HPDE6-E6E7 (cell line): ENCODE results near the gene KRTAP5-1.
"Not testable (repeated sequence)": the region's sequence is repeated elsewhere in the genome, so short reads cannot be mapped to it uniquely, and the experiment has no call there.

Source experiments
- DNase-seq: peaks from one replicate; pipeline ENCODE4 v3.0.0; 2011; ENCODE audit warnings: missing footprints; ENCODE audit errors: extremely low spot score

KRTAP5-1 gene

DNA sequence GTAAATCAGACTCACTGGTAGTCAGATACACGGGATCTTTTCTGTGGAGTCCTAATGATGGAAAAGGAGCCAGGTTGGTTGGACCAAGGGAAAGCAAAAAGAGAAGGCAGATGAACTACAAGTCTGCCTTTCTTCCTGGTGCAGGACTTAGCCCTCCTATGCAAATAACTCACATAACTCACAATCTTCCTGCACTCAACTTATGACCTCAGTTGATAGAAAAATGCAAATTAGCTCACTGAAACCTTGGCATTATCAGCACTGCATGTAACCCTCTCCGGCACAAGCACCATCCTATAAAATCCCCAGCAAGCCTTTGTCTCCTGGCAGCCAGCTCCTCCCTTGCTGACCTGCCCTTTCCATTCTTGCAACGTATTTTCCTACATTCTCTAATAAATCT lies 16.6 kb upstream of the KRTAP5-1 start:
- not testable (repeated sequence) for DNase-seq

DNA sequence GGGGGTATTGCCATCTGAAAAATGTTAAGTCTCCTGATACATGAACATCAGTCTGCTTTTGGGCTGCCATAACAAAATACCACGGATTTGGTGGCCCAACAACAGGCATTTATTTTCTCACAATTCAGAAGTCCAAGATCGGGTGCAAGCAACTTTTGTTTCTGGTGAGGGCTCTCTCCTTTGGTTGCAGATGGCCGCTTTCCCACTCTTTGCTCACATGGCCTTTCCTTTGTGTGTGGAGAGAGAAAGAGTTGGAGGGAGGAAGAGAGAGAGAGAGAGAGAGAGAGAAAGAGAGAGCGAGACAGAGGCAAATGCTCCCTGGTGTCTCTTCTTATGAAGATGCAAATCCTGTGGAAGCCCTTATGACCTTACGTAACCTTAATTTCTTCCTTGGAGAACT lies 15.5 kb upstream of the KRTAP5-1 start:
- no peak for DNase-seq

DNA sequence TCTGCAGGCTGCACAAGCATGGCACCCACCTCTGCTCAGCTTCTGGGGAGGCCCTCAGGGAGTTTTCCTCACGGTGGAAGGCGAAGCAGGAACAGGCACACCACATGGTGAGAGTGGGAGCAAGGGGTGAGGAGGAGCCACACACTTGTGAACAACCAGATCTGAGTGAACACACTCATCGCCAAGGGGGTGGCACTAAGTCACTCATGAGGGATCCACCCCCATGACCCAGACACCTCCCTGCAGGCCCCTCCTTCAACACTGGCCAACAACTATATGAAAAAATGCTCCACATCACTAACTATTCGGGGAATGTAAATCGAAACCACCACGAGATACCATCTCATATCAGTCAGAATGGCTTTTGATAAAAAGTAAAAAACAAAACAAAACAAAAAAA lies 13.7 kb upstream of the KRTAP5-1 start:
- DNase-seq: no peak

DNA sequence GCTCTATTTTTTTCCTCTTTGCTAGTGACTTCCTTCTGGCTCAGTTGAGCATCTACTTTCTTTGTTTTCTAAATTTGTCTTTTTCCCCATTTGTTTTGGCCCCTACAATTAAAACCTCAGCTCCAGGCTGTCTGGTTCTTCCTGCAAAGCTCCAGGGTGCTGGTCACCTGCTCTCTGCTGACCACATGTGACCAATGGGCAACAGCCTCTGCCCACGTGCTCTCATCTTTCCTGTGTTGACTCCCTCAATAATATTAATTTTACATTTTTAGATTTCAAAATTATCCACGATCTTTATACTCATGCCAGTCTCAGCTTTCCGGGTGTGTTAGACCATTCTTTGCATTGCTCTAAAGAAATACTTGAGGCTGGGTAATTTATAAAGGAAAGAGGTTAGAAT lies 13.3 kb upstream of the KRTAP5-1 start:
- DNase-seq: not testable (repeated sequence)

DNA sequence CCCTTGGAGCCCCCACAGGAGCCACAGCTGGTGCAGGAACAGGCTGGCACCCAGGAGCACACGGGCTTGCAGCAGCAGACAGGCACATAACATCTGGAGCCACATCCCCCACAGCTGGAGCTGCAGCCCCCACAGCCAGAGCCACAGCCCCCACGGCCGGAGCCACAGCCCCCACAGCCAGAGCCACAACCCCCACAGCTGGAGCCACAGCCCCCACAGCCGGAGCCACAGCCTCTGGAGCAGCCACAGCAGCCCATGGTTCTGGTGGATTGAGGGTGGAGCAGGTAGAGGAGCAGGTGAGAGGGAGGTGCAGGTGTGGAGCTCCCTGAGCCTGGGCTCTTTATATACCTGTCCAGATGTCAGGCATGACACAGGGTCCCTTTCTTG lies 12.9 kb upstream of the KRTAP5-1 start, which contains the start of gene KRTAP5-2:
Gene KRTAP5-2 (minus strand): TSS at position 301 of the 387 bp plus-strand sequence. CDS start 44 bp downstream, at position 257.
- DNase-seq: no peak

DNA sequence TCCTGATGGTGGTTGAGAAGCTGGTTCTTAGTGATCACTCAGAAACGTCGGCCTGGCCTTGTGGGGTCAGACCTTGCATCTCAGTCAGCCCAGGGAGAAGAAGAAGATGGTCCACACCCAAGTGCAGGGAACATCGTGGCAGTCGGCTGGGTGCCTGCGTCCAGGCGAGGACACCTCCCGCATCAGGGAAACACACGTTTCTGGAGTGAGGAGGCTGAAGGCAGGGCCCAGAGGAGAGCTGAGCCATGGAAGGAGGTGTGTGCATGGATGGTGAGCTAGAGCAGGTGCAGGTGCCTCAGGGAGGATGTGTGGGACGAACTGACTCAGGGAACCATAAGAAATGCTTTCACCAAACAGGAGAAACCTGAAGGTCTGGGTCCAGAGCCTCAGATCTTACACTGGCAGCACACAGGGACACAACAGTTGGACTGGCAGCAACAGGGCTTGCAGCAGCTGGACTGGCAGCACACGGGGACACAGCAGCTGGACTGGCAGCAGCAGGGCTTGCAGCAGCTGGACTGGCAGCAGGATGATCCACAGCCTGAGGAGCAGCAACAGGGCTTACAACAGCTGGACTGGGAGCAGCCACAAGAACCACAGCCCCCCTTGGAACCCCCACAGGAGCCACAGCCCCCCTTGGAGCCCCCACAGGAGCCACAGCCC lies 12.4 kb upstream of the KRTAP5-1 start:
- DNase-seq: no peak

DNA sequence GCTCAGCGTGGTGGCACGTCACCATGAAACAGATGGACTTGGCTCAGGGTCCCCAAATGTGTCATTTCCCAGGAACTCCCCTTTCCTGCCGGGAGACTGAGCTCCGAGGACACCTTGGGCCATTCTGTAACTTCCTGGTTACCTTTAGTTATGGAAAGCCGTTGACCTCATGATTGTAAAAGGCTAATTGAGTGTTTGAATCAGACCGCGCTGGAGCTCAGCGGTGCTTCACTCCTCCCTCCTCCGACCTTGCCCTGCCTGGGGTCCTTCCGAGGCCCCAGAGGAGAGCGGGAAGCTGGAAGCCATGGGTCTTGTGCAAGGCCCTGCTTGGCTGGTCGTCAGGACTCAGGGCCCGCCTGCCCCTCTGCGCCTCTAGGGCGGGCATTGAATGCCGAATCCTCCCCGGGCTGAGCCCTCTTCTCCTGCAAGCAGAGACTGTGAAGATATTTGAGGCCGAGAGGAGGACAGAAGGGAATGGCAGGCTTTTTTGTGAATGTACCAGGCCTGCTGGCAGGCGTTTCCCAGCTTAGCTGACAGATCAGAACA lies 11.6 kb upstream of the KRTAP5-1 start:
- DNase-seq: not testable (repeated sequence)

DNA sequence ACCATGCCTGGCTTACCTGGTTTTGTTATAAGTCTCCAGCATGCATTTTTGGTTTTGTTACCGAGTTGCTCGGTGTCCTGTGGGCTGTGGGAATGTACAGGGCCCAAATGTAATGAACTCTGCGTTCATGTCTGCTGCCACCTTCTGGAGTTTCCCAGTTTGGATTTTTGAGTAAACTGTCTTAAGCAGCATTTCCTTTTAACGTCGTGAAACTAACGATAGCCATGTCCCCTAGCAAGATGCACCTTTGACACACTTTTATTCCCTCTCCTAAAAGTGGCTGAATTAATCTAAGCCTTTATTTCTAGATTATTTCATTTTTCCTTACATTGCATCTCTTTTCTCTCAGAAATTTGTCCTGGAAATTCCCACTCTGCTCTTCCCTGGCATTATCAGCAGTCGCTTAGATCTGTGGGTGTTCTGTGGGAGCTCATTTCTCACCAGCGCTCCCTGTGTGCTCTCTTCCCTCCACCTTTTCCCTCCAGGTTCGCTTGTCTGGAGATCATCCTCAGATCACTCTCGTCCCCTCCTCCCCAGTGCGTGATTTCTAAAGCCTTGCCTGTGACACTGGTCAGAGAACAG lies 11.0 kb upstream of the KRTAP5-1 start:
- not testable (repeated sequence) for DNase-seq

DNA sequence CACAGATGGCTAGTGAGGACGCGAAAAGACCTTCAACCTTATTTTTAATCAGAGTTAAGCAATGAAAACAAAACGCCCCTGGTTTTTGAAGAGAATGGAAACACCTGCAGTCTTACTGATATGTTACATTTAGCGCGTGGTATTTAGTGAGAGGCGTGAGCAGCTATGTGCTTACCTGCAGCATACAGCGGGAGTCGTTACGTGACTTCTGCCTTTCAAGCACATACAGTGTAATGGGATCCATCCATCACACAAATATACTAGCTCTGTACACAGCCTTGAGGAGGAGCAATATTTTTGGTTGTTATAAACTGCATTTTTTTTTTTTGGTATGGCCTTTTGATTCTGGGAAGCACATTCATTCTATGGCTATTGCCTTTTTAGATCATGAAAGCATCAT lies 7.5 kb upstream of the KRTAP5-1 start:
- DNase-seq: no peak

DNA sequence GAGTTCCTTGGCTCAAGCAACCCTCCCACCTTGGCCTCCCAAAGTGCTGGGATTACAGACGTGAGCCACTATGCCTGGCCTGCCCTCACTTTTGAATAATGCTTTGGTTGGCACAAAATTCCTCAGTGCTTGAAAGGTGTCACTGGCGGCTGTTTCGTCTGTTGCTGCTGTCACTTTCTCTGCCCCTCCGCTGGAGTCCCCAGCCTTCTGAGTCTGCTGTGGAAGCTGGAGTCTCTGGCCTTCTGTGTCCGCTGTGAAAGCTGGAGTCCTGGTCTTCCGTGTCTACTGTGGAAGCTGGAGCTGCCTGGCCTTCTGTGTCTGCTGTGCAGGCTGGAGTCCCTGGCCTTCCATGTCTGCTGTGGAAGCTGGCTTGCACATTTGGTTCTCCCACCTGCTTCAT lies 4.9 kb upstream of the KRTAP5-1 start:
- DNase-seq: no peak

DNA sequence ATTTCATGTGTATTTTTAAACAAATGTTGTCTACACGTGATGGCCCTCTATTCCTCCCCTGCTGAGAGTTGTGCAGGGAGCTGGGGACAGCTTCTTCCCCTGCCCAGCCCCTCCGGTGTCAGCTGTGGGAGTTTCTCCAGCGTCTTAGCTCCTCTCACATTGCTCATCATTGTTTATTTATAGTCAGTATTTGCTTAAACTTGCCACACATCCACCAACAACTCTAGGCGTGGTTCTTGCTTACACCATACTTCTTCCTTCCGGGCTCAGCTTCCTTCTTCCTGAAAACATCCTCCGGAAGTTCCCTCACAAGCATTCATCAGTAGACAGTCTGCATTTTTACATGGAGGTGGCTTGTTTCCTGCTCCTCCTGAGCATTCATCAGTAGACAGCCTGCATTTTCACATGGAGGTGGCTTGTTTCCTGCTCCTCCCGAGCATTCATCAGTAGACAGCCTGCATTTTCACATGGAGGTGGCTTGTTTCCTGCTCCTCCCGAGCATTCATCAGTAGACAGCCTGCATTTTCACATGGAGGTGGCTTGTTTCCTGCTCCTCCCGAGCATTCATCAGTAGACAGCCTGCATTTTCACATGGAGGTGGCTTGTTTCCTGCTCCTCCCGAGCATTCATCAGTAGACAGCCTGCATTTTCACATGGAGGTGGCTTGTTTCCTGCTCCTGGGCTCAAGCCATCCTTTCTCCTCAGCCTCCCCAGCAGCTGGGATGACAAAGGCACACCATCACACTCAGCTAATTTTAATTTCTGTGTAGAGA lies 4.3 kb upstream of the KRTAP5-1 start:
- DNase-seq: not testable (repeated sequence)

DNA sequence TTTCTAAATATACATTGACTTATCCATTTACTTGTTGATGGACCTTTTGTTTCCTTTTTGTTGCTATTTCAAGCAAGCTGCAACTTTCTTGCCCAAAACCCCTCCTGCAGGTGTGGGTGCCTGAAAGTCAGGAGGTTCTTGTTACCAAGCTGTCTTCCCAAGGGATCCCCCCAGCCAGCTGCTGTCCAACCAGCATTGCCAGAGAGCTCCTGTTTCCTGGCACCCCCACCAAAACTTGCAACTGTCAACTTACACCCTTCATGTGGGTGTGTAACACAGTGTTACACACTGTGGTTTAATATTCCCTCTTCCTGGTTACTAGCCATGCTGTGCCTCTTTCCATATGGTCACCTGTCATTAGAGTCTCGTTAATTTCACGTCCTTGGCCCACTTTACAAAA lies 1.6 kb upstream of the KRTAP5-1 start:
- no peak for DNase-seq

DNA sequence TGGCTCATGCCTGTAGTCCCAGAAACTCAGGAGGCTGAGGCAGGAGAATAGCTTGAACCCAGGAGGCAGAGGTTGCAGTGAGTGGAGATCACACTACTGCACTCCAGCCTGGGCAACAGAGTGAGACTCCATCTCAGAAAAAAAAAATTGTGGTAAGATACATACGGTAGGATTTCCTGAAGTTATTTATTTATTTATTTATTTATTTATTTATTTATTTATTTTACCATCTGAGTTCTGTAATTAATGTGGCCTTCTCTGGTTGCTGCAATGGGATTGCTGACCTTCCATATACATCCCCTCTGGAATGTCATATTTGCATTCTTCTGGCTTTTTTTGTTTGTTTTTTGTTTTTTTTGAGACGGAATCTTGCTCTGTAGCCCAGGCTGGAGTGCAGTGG lies 2.2 kb downstream of the KRTAP5-1 start:
- not testable (repeated sequence) for DNase-seq

DNA sequence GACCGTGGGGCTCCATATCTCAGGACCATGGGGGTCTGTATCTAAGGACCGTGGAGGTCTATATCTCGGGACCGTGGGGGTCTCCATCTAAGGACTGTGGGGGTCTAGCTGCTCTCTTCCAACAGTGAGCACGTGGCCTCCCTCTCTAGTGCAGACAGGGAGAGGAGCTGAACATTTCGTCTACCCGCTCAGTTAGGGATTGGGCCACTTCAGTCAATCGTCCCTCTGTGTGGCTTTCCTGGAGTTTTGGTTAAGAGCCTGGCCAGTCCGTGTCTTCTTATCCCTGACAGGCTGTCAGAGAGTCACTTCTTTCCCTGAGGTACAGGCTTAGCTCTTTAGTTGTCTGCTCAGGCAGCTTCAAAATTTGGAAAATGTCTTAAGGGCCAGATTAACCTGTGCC lies 3.1 kb downstream of the KRTAP5-1 start:
- DNase-seq: no peak

DNA sequence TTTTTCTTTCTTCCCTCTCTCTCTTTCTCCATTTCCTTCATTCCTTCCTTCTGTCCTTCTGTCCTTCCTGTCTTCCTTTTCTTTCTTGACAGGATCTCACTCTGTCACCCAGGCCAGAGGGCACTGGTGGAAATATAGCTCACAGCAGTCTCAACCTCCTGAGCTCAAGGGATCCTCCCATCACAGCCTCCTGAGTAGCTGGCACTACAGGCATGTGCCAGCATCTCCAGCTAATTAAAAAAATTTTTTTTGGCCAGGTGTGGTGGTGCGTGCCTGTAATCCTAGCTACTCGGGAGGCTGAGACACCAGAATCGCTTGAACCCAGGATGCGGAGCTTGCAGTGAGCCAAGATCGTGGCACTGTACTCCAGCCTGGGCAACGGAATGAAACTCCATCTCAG lies 8.3 kb downstream of the KRTAP5-1 start:
- no peak for DNase-seq

DNA sequence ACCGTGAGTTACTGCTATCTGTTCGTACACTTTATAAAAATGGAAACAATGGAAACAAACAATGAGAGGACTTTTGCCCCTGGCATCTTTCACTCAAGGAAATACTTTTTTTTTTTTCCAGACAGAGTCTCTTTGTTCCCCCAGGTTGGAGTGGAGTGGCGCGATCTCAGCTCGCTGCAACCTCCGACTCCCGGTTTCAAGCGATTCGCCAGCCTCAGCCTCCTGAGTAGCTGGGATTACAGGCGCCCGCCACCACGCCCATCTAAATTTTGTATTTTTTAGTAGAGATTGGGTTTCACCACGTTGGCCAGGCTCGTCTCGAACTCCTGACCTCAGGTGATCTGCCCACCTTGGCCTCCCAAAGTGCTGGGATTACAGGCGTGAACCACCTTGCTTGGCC lies 9.3 kb downstream of the KRTAP5-1 start:
- not testable (repeated sequence) for DNase-seq

DNA sequence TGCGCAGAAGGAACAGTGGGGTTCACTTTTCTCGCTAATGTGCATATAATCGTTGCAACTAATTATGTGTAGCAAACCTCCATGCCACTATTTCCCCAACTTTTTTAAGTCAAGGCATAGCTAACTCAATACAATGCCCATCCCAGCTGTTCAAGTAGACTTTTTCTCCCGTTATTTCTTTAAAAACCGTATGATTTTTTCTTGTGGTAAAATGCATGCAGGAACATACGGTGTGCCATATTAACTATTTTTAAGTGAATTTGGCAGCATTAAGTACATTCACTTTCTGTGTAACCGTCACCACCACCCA lies 10.2 kb downstream of the KRTAP5-1 start:
- no peak for DNase-seq

DNA sequence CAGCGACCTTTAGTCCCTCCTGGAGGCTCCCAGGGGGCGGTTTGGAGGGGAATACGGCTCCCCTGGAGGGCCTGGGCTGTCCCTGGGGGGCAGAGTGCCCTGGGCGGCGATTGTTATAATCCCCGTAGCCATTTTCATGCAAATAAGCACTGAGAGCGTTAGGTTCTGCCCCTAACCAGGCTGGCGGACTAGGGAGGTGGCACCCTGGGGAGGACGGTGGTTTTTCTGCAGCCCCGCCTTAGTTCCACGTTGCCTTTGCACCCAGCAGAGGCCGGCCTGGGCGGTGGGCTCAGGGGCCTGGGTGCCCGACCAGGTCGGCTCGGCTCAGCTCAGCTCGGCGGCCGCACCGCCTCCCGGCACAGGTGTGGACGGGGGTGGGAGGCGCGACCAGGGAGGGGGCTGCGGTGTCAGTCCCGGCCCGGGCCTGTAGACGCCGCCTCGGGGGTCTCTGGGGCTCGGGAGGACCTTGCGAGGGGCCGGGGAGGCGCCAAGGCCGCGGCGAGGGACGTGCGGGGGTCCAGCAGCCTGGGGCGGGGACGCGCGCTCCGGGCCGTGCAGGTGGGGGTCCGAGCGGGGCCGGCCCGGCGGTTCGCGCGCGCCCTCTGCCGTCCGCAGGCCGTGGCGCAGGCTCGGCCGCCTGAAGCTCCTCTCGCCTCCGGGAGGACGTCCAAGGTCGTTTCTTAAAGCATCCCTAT lies 10.7 kb downstream of the KRTAP5-1 start:
- DNase-seq: no peak

DNA sequence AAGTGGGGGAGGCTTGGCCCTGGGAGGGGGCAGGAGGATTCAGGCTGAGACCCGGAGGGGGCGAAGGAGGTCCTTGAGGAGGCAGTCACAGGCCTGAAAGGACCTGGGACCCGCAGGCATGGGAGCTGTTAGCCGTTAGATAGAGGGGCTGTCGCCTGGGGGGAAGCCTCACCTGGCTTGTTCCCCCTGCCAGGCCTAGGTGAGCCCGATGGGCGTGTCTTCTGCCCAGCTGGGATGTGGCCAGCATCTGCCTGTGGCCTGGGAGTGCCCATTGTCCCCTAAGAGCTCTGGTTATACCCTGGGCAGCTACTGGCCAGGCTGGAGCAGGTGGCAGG lies 11.2 kb downstream of the KRTAP5-1 start:
- no peak for DNase-seq

DNA sequence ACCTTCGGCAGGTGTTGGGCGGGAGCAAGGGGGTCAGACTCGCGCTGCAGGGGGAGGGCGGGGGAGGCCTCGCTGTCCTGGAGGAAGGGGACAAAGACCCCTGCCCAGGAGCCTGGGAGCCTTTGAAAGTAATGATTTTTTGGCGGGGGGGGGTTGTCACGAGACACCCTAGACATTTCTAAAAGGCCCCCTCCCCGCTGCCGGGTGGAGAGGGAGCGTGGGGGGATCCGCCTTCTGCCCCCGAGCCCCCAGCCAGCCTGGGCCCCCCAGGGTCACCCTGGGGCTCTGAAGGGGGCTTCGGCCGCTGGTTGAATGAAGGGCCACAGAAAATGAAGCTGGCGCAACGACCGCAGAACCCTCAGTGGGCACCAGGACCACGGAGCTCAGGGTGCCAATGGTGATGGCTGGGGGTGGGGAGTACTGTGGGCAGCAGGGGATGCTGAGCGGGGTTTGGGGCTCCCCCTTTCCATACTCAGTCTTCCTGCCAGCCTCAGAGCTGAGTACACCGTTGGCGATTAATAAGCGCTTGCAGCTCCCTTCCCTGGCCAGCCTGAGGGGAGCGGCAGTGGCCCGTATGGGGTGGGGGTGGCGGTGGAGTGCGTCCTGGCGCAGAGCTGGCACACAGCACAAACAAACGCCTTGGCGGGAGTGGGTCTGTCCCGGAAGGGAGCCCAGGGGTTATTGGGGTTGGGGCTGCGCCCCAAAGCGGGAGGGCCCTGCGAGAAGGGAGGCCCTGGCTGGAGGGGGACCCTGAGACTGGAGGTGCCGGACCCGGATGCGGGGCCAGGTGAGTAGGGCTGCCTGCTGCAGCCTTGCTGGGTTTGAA lies 11.8 kb downstream of the KRTAP5-1 start:
- no peak for DNase-seq
